ENCODE results near the gene GJD3. TPM values are rescaled to one million over a fixed set of nuclear protein-coding genes. Genes with fewer than 3 reads are reported as not detected.
"Not testable (repeated sequence)": the region's sequence is repeated elsewhere in the genome, so short reads cannot be mapped to it uniquely, and the experiment has no call there.

GJD3 gene
- total RNA-seq, 4 donors from 2014 or later, result 1.6 TPM; not detected in 3

- Histone ChIP-seq H3K9me3 (no peaks in the 10 kb centered on the region), H3K4me1 (no peaks in the 10 kb centered on the region), H3K4me3 (no peak overlapping the region), H3K27ac (no peak overlapping the region), H3K36me3 (no peaks in the 10 kb centered on the region), H3K27me3 (no peaks in the 10 kb centered on the region)
- no peak for TF ChIP-seq CTCF (IDR thresholded peaks at IDR 0.05)
- TF ChIP-seq POLR2A (IDR thresholded peaks at IDR 0.05), result no peak
- DNase-seq, result no peak
Observed at GRCh38 chr17:40407460-40407859, 42.9 kb upstream of the GJD3 start.

- H3K36me3 ChIP-seq, result no peaks in the 10 kb centered on the region
- H3K9me3 ChIP-seq, result no peaks in the 10 kb centered on the region
- H3K4me3 ChIP-seq, result no peak overlapping the region
- no peak for DNase-seq
- H3K27ac ChIP-seq, result no peak overlapping the region
- no peaks in the 10 kb centered on the region for H3K27me3 ChIP-seq
- no peaks in the 10 kb centered on the region for H3K4me1 ChIP-seq
- no peak for TF ChIP-seq POLR2A (IDR thresholded peaks at IDR 0.05)
- no peak for TF ChIP-seq CTCF (IDR thresholded peaks at IDR 0.05)
Observed at GRCh38 chr17:40404003-40404402, 39.5 kb upstream of the GJD3 start.

GRCh38 chr17:40402668-40403067, 38.1 kb upstream of the GJD3 start:
- Histone ChIP-seq H3K27me3 (no peaks in the 10 kb centered on the region), H3K4me3 (no peak overlapping the region), H3K9me3 (no peaks in the 10 kb centered on the region), H3K27ac (no peak overlapping the region), H3K4me1 (no peaks in the 10 kb centered on the region), H3K36me3 (no peaks in the 10 kb centered on the region)
- TF ChIP-seq POLR2A (IDR thresholded peaks at IDR 0.05) (no peak), CTCF (IDR thresholded peaks at IDR 0.05) (no peak)
- no peak for DNase-seq

- no peaks in the 10 kb centered on the region for H3K27me3 ChIP-seq
- H3K9me3 ChIP-seq, result no peaks in the 10 kb centered on the region
- no peaks in the 10 kb centered on the region for H3K4me1 ChIP-seq
- TF ChIP-seq CTCF (IDR thresholded peaks at IDR 0.05) (peak; percentile 25 to 62 (median 56)), POLR2A (IDR thresholded peaks at IDR 0.05) (no peak)
- H3K36me3 ChIP-seq, result no peaks in the 10 kb centered on the region
- no peak overlapping the region for H3K4me3 ChIP-seq
- no peak overlapping the region for H3K27ac ChIP-seq
- no peak for DNase-seq
Observed at GRCh38 chr17:40399185-40399584, 34.6 kb upstream of the GJD3 start.

GRCh38 chr17:40386555-40386954, 22.0 kb upstream of the GJD3 start:
- not testable (repeated sequence) for H3K27ac ChIP-seq, DNase-seq

GRCh38 chr17:40382251-40382650, 17.7 kb upstream of the GJD3 start:
- Histone ChIP-seq H3K36me3 (no peaks in the 10 kb centered on the region), H3K4me3 (no peak overlapping the region), H3K27ac (no peak overlapping the region), H3K4me1 (no peaks in the 10 kb centered on the region), H3K9me3 (no peaks in the 10 kb centered on the region), H3K27me3 (no peaks in the 10 kb centered on the region)
- no peak for DNase-seq
- no peak for TF ChIP-seq POLR2A (IDR thresholded peaks at IDR 0.05)
- TF ChIP-seq CTCF (IDR thresholded peaks at IDR 0.05), result no peak

More at GRCh38 chr17:40386555-40386954, 22.0 kb upstream of the GJD3 start:
- not testable (repeated sequence) for H3K27me3 ChIP-seq, H3K36me3 ChIP-seq, H3K9me3 ChIP-seq, H3K4me1 ChIP-seq, H3K4me3 ChIP-seq
